Ovary (tissue), 3 donors: ENCODE measurements around the gene SERHL2.

Source experiments
- EP300 ChIP-seq: sonication (generic); formaldehyde crosslinking; IDR thresholded peaks from one replicate; pipeline ENCODE4 v1.6.1; 2017; ENCODE audit warnings: antibody characterized with exemption
- POLR2A ChIP-seq: fragments of 450-650 bp; IDR thresholded peaks from one replicate; pipeline ENCODE4 v1.6.1; 2017; ENCODE audit warnings: antibody characterized with exemption, mild to moderate bottlenecking, moderate library complexity
- TF ChIP-seq, protein P1 (sequence below), 3 donors: fragments of 450-650 bp in 2 of 3; fragments of 200-600 bp in 1 of 3; IDR thresholded peaks; one replicate each; pipeline versions ENCODE4 v1.5.1 to v1.8.0; 2016 to 2022; ENCODE audit warnings: antibody characterized with exemption in 3 of 3, mild to moderate bottlenecking in 1 of 3
- donor health status: DM: no; HTN: no; CAD: no.

DNA sequence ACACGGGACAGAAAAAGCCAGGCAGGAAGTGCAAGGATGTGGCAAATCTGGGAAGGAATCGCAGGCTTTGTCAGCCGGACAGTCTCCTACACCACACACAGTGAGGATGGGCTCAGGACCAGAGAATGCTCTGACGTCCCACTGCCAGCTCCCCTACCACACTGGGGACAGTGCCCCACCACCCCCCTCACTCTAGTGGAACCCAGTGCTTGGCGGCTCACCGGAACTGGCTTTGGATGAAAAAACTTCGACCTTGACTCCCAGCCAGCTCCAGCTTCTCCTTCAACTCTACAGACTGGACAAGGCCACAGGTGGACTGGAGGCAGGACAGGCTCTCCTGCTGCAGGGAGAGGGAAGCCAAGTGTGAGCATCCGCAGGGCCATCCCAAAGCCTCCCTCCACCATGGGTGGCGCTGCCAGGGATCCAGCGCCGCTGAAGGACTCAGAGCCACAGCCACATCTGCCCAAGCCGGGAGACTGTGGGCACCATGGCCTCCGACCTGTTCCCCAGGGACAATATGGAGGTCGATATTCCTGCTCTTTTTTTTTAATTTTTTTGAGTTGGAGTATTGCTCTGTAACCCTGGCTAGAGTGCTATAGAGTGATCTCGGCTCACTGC, 24.0 kb downstream of the SERHL2 start:
- TF ChIP-seq POLR2A = no peak
- TF ChIP-seq, protein P1, sequence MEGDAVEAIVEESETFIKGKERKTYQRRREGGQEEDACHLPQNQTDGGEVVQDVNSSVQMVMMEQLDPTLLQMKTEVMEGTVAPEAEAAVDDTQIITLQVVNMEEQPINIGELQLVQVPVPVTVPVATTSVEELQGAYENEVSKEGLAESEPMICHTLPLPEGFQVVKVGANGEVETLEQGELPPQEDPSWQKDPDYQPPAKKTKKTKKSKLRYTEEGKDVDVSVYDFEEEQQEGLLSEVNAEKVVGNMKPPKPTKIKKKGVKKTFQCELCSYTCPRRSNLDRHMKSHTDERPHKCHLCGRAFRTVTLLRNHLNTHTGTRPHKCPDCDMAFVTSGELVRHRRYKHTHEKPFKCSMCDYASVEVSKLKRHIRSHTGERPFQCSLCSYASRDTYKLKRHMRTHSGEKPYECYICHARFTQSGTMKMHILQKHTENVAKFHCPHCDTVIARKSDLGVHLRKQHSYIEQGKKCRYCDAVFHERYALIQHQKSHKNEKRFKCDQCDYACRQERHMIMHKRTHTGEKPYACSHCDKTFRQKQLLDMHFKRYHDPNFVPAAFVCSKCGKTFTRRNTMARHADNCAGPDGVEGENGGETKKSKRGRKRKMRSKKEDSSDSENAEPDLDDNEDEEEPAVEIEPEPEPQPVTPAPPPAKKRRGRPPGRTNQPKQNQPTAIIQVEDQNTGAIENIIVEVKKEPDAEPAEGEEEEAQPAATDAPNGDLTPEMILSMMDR (IDR thresholded peaks at IDR 0.05) = no peak
- no peak for TF ChIP-seq EP300
